ENCODE measurements around the gene GRAMD2B.
"Not testable (repeated sequence)": the region's sequence is repeated elsewhere in the genome, so short reads cannot be mapped to it uniquely, and the experiment has no call there.

The GRAMD2B gene

DNA sequence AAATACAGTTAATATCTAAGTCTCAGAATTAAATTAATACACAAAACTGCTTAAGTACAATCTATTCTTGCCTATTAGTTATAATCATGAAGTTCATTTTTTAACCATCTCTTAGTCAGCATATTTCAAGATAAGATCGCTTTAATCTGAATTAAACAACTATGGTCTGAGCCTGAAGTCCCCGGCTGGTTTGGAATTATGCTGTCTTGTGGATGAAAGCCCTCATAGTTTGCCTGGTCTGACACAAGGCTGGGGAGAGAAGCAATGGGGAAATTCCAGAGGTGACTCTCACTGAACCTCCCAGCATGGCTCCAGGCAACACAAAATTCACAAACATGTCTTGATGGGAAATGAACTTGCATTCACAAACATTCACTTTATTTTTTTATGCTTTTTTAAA, 28.0 kb upstream of the GRAMD2B start:
- TF ChIP-seq, protein P1, sequence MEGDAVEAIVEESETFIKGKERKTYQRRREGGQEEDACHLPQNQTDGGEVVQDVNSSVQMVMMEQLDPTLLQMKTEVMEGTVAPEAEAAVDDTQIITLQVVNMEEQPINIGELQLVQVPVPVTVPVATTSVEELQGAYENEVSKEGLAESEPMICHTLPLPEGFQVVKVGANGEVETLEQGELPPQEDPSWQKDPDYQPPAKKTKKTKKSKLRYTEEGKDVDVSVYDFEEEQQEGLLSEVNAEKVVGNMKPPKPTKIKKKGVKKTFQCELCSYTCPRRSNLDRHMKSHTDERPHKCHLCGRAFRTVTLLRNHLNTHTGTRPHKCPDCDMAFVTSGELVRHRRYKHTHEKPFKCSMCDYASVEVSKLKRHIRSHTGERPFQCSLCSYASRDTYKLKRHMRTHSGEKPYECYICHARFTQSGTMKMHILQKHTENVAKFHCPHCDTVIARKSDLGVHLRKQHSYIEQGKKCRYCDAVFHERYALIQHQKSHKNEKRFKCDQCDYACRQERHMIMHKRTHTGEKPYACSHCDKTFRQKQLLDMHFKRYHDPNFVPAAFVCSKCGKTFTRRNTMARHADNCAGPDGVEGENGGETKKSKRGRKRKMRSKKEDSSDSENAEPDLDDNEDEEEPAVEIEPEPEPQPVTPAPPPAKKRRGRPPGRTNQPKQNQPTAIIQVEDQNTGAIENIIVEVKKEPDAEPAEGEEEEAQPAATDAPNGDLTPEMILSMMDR (conservative IDR thresholded peaks at IDR 0.05; ENCODE audit: low read length), result no peak
- Histone ChIP-seq H3K4me1 (ENCODE audit: insufficient read depth, low read length, poor library complexity, severe bottlenecking) (no peaks in the 10 kb centered on the region), H3K4me2 (ENCODE audit: low read depth, low read length, poor library complexity, severe bottlenecking) (no peak overlapping the region), H2AFZ (ENCODE audit: low read length) (no peak overlapping the region), H3K9me3 (ENCODE audit: insufficient read depth, low read depth, low read length) (no peaks in the 10 kb centered on the region), H3K27me3 (ENCODE audit: insufficient read depth, low read length, poor library complexity, severe bottlenecking) (no peaks in the 10 kb centered on the region), H3K79me2 (ENCODE audit: insufficient read depth, low read length) (no peaks in the 10 kb centered on the region), H3K9me2 (replicated peaks; ENCODE audit: low read depth, low read length) (no peaks in the 10 kb centered on the region), H3K36me3 (ENCODE audit: insufficient read depth, low read length) (no peaks in the 10 kb centered on the region), H3K4me3 (ENCODE audit: low read length, poor library complexity, severe bottlenecking) (no peak overlapping the region), H3F3A (ENCODE audit: low read depth) (no peaks in the 10 kb centered on the region), H4K20me1 (ENCODE audit: insufficient read depth, low read length, poor library complexity, severe bottlenecking) (no peaks in the 10 kb centered on the region), H3K9ac (ENCODE audit: low read depth, low read length, poor library complexity, severe bottlenecking) (no peak overlapping the region)

DNA sequence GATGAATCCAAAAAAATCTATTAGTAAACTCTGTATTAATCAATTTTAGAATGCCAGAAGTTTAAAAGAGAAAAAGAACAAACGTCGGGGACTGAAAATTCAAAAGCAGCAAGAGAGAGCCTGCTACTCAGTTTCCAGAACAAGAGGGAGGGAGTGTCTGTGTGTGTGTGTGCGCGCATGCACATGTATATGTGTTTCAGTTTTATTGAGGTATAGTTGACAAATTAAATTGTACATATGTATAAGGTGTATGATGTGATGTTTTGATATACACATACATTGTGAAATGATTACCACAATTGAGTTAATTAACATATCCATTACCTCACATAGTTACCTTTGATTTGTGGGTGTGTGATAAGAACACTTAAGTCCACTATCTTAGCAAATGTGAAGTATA, 27.6 kb upstream of the GRAMD2B start:
- no peaks in the 10 kb centered on the region for H3K27me3 ChIP-seq (ENCODE audit: insufficient read depth, low read length, poor library complexity, severe bottlenecking)
- H3K36me3 ChIP-seq (ENCODE audit: insufficient read depth, low read length), result no peaks in the 10 kb centered on the region
- no peak overlapping the region for H3K4me3 ChIP-seq (ENCODE audit: low read length, poor library complexity, severe bottlenecking)
- H3K4me1 ChIP-seq (ENCODE audit: insufficient read depth, low read length, poor library complexity, severe bottlenecking), result no peaks in the 10 kb centered on the region
- H3K9ac ChIP-seq (ENCODE audit: low read depth, low read length, poor library complexity, severe bottlenecking), result no peak overlapping the region
- no peaks in the 10 kb centered on the region for H3F3A ChIP-seq (ENCODE audit: low read depth)
- no peaks in the 10 kb centered on the region for H3K79me2 ChIP-seq (ENCODE audit: insufficient read depth, low read length)
- no peak overlapping the region for H3K4me2 ChIP-seq (ENCODE audit: low read depth, low read length, poor library complexity, severe bottlenecking)
- no peaks in the 10 kb centered on the region for H3K9me3 ChIP-seq (ENCODE audit: insufficient read depth, low read depth, low read length)
- no peaks in the 10 kb centered on the region for H3K9me2 ChIP-seq (replicated peaks; ENCODE audit: low read depth, low read length)
- H2AFZ ChIP-seq (ENCODE audit: low read length), result no peak overlapping the region
- no peaks in the 10 kb centered on the region for H4K20me1 ChIP-seq (ENCODE audit: insufficient read depth, low read length, poor library complexity, severe bottlenecking)
- TF ChIP-seq, protein P1 (conservative IDR thresholded peaks at IDR 0.05; ENCODE audit: low read length), result no peak
- no peak for TF ChIP-seq EZH2phosphoT487 (IDR thresholded peaks at IDR 0.05; ENCODE audit: borderline replicate concordance)

GRCh38 chr5:126396721-126397120, 26.5 kb upstream of the GRAMD2B start:
- not testable (repeated sequence) for H4K20me1 ChIP-seq (ENCODE audit: insufficient read depth, low read length, poor library complexity, severe bottlenecking); H3K27me3 ChIP-seq (ENCODE audit: insufficient read depth, low read length, poor library complexity, severe bottlenecking); H3K9me3 ChIP-seq (ENCODE audit: insufficient read depth, low read depth, low read length); H3K9ac ChIP-seq (ENCODE audit: low read depth, low read length, poor library complexity, severe bottlenecking); H3K79me2 ChIP-seq (ENCODE audit: insufficient read depth, low read length); H3K9me2 ChIP-seq (replicated peaks; ENCODE audit: low read depth, low read length); H3K4me1 ChIP-seq (ENCODE audit: insufficient read depth, low read length, poor library complexity, severe bottlenecking); H2AFZ ChIP-seq (ENCODE audit: low read length); H3K4me3 ChIP-seq (ENCODE audit: low read length, poor library complexity, severe bottlenecking); H3F3A ChIP-seq (ENCODE audit: low read depth); H3K36me3 ChIP-seq (ENCODE audit: insufficient read depth, low read length)
- H3K4me2 ChIP-seq (ENCODE audit: low read depth, low read length, poor library complexity, severe bottlenecking), result peak overlapping the region; percentile 27

DNA sequence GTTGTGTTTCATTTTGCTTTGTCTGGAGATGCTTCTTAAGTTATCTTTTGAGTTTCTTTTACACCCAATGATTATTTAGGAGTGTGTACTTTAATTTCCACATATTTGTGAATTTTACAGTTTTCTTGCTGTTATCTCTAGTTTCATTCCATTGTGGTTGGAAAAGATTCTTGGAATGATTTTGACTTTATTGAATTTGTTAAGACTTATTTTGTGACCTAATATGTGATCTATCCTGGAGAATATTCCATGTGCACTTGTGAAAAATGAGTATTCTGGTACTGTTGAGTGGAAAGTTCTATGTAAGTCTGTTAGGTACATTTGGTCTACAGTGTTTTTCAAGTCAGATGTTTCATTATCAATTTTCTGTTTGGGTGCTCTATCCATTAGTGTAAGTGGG, 24.4 kb upstream of the GRAMD2B start:
- no peaks in the 10 kb centered on the region for H3K9me2 ChIP-seq (replicated peaks; ENCODE audit: low read depth, low read length)
- no peaks in the 10 kb centered on the region for H3K4me1 ChIP-seq (ENCODE audit: insufficient read depth, low read length, poor library complexity, severe bottlenecking)
- H4K20me1 ChIP-seq (ENCODE audit: insufficient read depth, low read length, poor library complexity, severe bottlenecking), result no peaks in the 10 kb centered on the region
- no peak for TF ChIP-seq EZH2phosphoT487 (IDR thresholded peaks at IDR 0.05; ENCODE audit: borderline replicate concordance)
- TF ChIP-seq, protein P1 (conservative IDR thresholded peaks at IDR 0.05; ENCODE audit: low read length), result no peak
- no peak overlapping the region for H3K9ac ChIP-seq (ENCODE audit: low read depth, low read length, poor library complexity, severe bottlenecking)
- no peak overlapping the region for H3K4me2 ChIP-seq (ENCODE audit: low read depth, low read length, poor library complexity, severe bottlenecking)
- no peak overlapping the region for H2AFZ ChIP-seq (ENCODE audit: low read length)
- H3F3A ChIP-seq (ENCODE audit: low read depth), result no peaks in the 10 kb centered on the region
- no peaks in the 10 kb centered on the region for H3K79me2 ChIP-seq (ENCODE audit: insufficient read depth, low read length)
- no peaks in the 10 kb centered on the region for H3K36me3 ChIP-seq (ENCODE audit: insufficient read depth, low read length)
- H3K4me3 ChIP-seq (ENCODE audit: low read length, poor library complexity, severe bottlenecking), result no peak overlapping the region
- H3K9me3 ChIP-seq (ENCODE audit: insufficient read depth, low read depth, low read length), result no peaks in the 10 kb centered on the region
- H3K27me3 ChIP-seq (ENCODE audit: insufficient read depth, low read length, poor library complexity, severe bottlenecking), result no peaks in the 10 kb centered on the region

Data from Loucy (cell line).